SK-N-SH (cell line): ENCODE measurements around the gene ATE1. TPM values are rescaled to one million over a fixed set of nuclear protein-coding genes. Genes with fewer than 3 reads are reported as not detected.

Experiments
- CTCF ChIA-PET: fragments of 300-600, 350-600 bp; formaldehyde crosslinking; extraction: SDS; loops from one replicate; lab custom pipeline; 2021; lab: Yijun Ruan, JAX
- POLR2A ChIA-PET: fragments of 350-600 bp; sonication (Branson Sonifier 250); formaldehyde crosslinking; extraction: SDS; loops from one replicate; lab custom pipeline; 2020; ENCODE audit warnings: antibody characterized with exemption, inconsistent platforms; lab: Yijun Ruan, JAX
- DNase-seq: peaks from one replicate; pipeline ENCODE4 v3.0.0; 2012
- H2AFZ ChIP-seq: fragments of 200-600 bp; sonication (generic); 2 replicates; pipeline ENCODE4 v1.8.1; 2016; ENCODE audit warnings: antibody characterized with exemption, mild to moderate bottlenecking, low read depth
- H3F3A ChIP-seq: fragments of 200-600 bp; sonication (generic); replicated peaks from 2 replicates; pipeline ENCODE3; 2016; ENCODE audit warnings: antibody characterized with exemption, mild to moderate bottlenecking; ENCODE audit not compliant: insufficient read depth
- H3K27ac ChIP-seq, 2 experiments: fragments of 200-500 bp in 1 of 2; fragments of 200-600 bp in 1 of 2; sonication (Bioruptor generic) in 1 of 2; sonication (generic), shearing (Covaris generic) in 1 of 2; 2 replicates each; pipeline versions ENCODE4 v1.5.1 to v1.6.1; 2014 to 2016; ENCODE audit warnings: low read depth in 2 of 2, inconsistent platforms in 1 of 2, low read length in 1 of 2, mild to moderate bottlenecking in 1 of 2, mixed read lengths in 1 of 2
- H3K27me3 ChIP-seq: fragments of 200-600 bp; sonication (generic), shearing (Covaris generic); 2 replicates; pipeline ENCODE4 v1.6.1; 2016; ENCODE audit warnings: mixed run types; ENCODE audit not compliant: insufficient read depth
- H3K36me3 ChIP-seq, 2 experiments: fragments of 200-500 bp in 1 of 2; fragments of 200-600 bp in 1 of 2; sonication (Bioruptor generic) in 1 of 2; sonication (generic) in 1 of 2; replicated peaks in 1 of 2; 2 replicates each; pipeline versions ENCODE3 to v1.5.1; 2014 to 2016; ENCODE audit warnings: low read length in 1 of 2, mild to moderate bottlenecking in 1 of 2; ENCODE audit not compliant: insufficient read depth in 2 of 2, control insufficient read depth in 1 of 2
- H3K4me1 ChIP-seq, 2 experiments: fragments of 200-500 bp in 1 of 2; fragments of 200-600 bp in 1 of 2; sonication (Bioruptor generic) in 1 of 2; sonication (generic), shearing (Covaris generic) in 1 of 2; 2 replicates each; pipeline versions ENCODE4 v1.5.1 to v1.6.1; 2014 to 2016; ENCODE audit warnings: low read depth in 1 of 2, low read length in 1 of 2, mixed run types in 1 of 2; ENCODE audit not compliant: insufficient read depth in 2 of 2, control insufficient read depth in 1 of 2
- H3K4me2 ChIP-seq: fragments of 200-600 bp; sonication (generic), shearing (Covaris generic); 2 replicates; pipeline ENCODE4 v1.6.1; 2017; ENCODE audit warnings: mixed run types
- H3K4me3 ChIP-seq, 2 experiments: fragments of 200-500 bp in 1 of 2; fragments of 200-600 bp in 1 of 2; sonication (Bioruptor generic) in 1 of 2; sonication (generic), shearing (Covaris generic) in 1 of 2; 2 replicates each; pipeline versions ENCODE4 v1.5.1 to v1.8.1; 2014 to 2016; ENCODE audit warnings: low read depth in 2 of 2, inconsistent platforms in 1 of 2, low read length in 1 of 2, mild to moderate bottlenecking in 1 of 2, mixed read lengths in 1 of 2, moderate library complexity in 1 of 2
- H3K79me2 ChIP-seq: fragments of 200-600 bp; sonication (generic); 2 replicates; pipeline ENCODE4 v1.8.1; 2017; ENCODE audit warnings: mild to moderate bottlenecking; ENCODE audit not compliant: insufficient read depth
- H3K9ac ChIP-seq: fragments of 200-600 bp; sonication (generic); 2 replicates; pipeline ENCODE4 v1.6.1; 2017; ENCODE audit warnings: mixed run types
- H3K9me2 ChIP-seq: fragments of 200-600 bp; sonication (generic); 2 replicates; pipeline ENCODE4 v1.6.1; 2017; ENCODE audit warnings: mixed run types
- H3K9me3 ChIP-seq: fragments of 200-600 bp; sonication (generic); 2 replicates; pipeline ENCODE4 v1.6.1; 2017; ENCODE audit warnings: mixed run types, mild to moderate bottlenecking, moderate library complexity
- H4K20me1 ChIP-seq: fragments of 200-600 bp; sonication (generic); 2 replicates; pipeline ENCODE4 v1.6.1; 2017; ENCODE audit warnings: mild to moderate bottlenecking, mixed run types; ENCODE audit not compliant: insufficient read depth
- CHD2 ChIP-seq: fragments of 150-350 bp; IDR thresholded peaks from 2 replicates; pipeline ENCODE4 v1.6.1; 2018; ENCODE audit warnings: low read length; ENCODE audit not compliant: partially characterized antibody
- CTCF ChIP-seq: fragments of 200-600 bp; sonication (generic); IDR thresholded peaks from 2 replicates; pipeline ENCODE4 v1.6.1; 2017; ENCODE audit warnings: antibody characterized with exemption, mild to moderate bottlenecking, moderate library complexity
- ELF1 ChIP-seq: IDR thresholded peaks from 2 replicates; pipeline ENCODE4 v1.4.0; 2012
- EP300 ChIP-seq, 2 experiments: IDR thresholded peaks; 2 replicates each; pipeline versions ENCODE4 v1.4.0 to v1.6.1; 2012; ENCODE audit warnings: borderline replicate concordance in 1 of 2, low read depth in 1 of 2, low read length in 1 of 2
- FOXM1 ChIP-seq: IDR thresholded peaks from 2 replicates; pipeline ENCODE4 v1.4.0; 2012; ENCODE audit warnings: low read depth, mild to moderate bottlenecking
- GABPA ChIP-seq: IDR thresholded peaks from 2 replicates; pipeline ENCODE4 v1.4.0; 2012; ENCODE audit warnings: low read depth, mild to moderate bottlenecking
- JUND ChIP-seq: IDR thresholded peaks from 2 replicates; pipeline ENCODE4 v1.4.0; 2012
- MAX ChIP-seq: IDR thresholded peaks from 2 replicates; pipeline ENCODE4 v1.4.0; 2012; ENCODE audit warnings: low read depth
- MEF2A ChIP-seq: IDR thresholded peaks from 2 replicates; pipeline ENCODE4 v1.4.0; 2012; ENCODE audit warnings: low read depth, borderline replicate concordance
- MXI1 ChIP-seq: IDR thresholded peaks from 2 replicates; pipeline ENCODE4 v1.6.1; 2012; ENCODE audit warnings: mild to moderate bottlenecking, low read depth, low read length, improper control_type of control experiment
- NFIC ChIP-seq: IDR thresholded peaks from 2 replicates; pipeline ENCODE4 v1.4.0; 2012; ENCODE audit warnings: borderline replicate concordance
- NRF1 ChIP-seq: IDR thresholded peaks from 2 replicates; pipeline ENCODE4 v1.6.1; 2012; ENCODE audit warnings: low read depth, mild to moderate bottlenecking, low read length
- POLR2AphosphoS5 ChIP-seq: IDR thresholded peaks from 2 replicates; pipeline ENCODE4 v1.6.1; 2012; ENCODE audit warnings: low read depth, low read length
- RAD21 ChIP-seq: IDR thresholded peaks from 2 replicates; pipeline ENCODE4 v1.6.1; 2012; ENCODE audit warnings: mild to moderate bottlenecking, low read length
- REST ChIP-seq: IDR thresholded peaks from 2 replicates; pipeline ENCODE4 v1.6.1; 2012; ENCODE audit warnings: mild to moderate bottlenecking, low read depth, low read length, moderate library complexity
- TCF12 ChIP-seq: IDR thresholded peaks from 2 replicates; pipeline ENCODE4 v1.4.0; 2012
- TEAD4 ChIP-seq: IDR thresholded peaks from 2 replicates; pipeline ENCODE4 v1.4.0; 2012; ENCODE audit warnings: mild to moderate bottlenecking, borderline replicate concordance; ENCODE audit not compliant: insufficient read depth
- WGBS: methylation state at CpG from one replicate; pipeline ENCODE4 v1.1.6; 2017; ENCODE audit warnings: low lambda C conversion rate; 5-methylcytosine and 5-hydroxymethylcytosine counted together
- polyA plus RNA-seq, 3 experiments: library from polyadenylated mRNA; depleted of rRNA; stranded (reverse); fragments of >200 nt; gene quantifications; 2 replicates each; pipeline ENCODE4 v1.2.3, GENCODE V29; 2012

Gene ATE1
- polyA plus RNA-seq, 1 of the 3 experiments (the other 2 are of a cell fraction) = 6.3 TPM

- Histone ChIP-seq H3K79me2 (no peaks in the 10 kb centered on the region), H3K9me2 (no peaks in the 10 kb centered on the region), H3K4me1 (peaks cover 0 to 13% of the 10 kb centered on the region in 2 experiments; a peak in 2 of 4 replicates), H3K36me3 (no peaks in the 10 kb centered on the region), H3K27me3 (no peaks in the 10 kb centered on the region), H3K9me3 (no peaks in the 10 kb centered on the region), H3F3A (no peaks in the 10 kb centered on the region), H3K4me2 (no peak overlapping the region), H3K9ac (no peak overlapping the region), H2AFZ (no peak overlapping the region), H3K4me3 (no peak overlapping the region), H3K27ac (no peak overlapping the region), H4K20me1 (no peaks in the 10 kb centered on the region)
- WGBS = 37% methylated on average over 3 of the region's 3 CpGs
- DNase-seq = no peak
- POLR2A ChIA-PET = interaction anchor here (1.2 kb wide), 1 partner anchor 63 kb away, joined by 3 read pairs; no protein-coding TSS in a partner anchor
- CTCF ChIA-PET = interaction anchor here (0.7 to 6.4 kb wide), 14 partner anchors 9 to 789 kb away, joined by 3 to 61 read pairs (median 4); partner anchors contain the start of gene NSMCE4A
- TF ChIP-seq EP300 (IDR thresholded peaks at IDR 0.05; ENCODE audit: borderline replicate concordance in 1 of 2, low read depth in 1 of 2, low read length in 1 of 2) = no peak
- no peak for TF ChIP-seq TCF12
- no peak for TF ChIP-seq POLR2AphosphoS5
- no peak for TF ChIP-seq MEF2A
- no peak for TF ChIP-seq MXI1
- no peak for TF ChIP-seq TEAD4
- TF ChIP-seq REST = no peak
- no peak for TF ChIP-seq CTCF
- TF ChIP-seq FOXM1 = no peak
- no peak for TF ChIP-seq JUND
- TF ChIP-seq NRF1 = no peak
- no peak for TF ChIP-seq ELF1
- TF ChIP-seq CHD2 = no peak
Measured at GRCh38 chr10:121732172-121732571, 195.7 kb downstream of the ATE1 start.

GRCh38 chr10:121724282-121724681, 203.5 kb downstream of the ATE1 start:
- Histone ChIP-seq H3K9me3 (no peaks in the 10 kb centered on the region), H3K9ac (no peak overlapping the region), H3K4me1 (no peaks in the 10 kb centered on the region), H3K36me3 (no peaks in the 10 kb centered on the region), H3K9me2 (0 out of 2 replicates have a peak, but pooled peaks cover 3% of the 10 kb centered on the region), H3K4me3 (no peak overlapping the region), H2AFZ (no peak overlapping the region), H4K20me1 (no peaks in the 10 kb centered on the region), H3K79me2 (no peaks in the 10 kb centered on the region), H3K4me2 (no peak overlapping the region), H3K27me3 (no peaks in the 10 kb centered on the region), H3F3A (no peaks in the 10 kb centered on the region), H3K27ac (no peak overlapping the region)
- no peak for TF ChIP-seq RAD21
- no peak for TF ChIP-seq MAX
- no peak for TF ChIP-seq MEF2A
- no peak for TF ChIP-seq MXI1
- no peak for TF ChIP-seq GABPA
- no peak for TF ChIP-seq NFIC
- POLR2A ChIA-PET = no interaction called here
- DNase-seq = no peak
- CTCF ChIA-PET = interaction anchor here (0.6 to 6.4 kb wide), 7 partner anchors 9 to 781 kb away, joined by 3 to 61 read pairs (median 3); no protein-coding TSS in a partner anchor
